Panc1 (cell line): Measurements from ENCODE around the gene SHISA9. TPM values are rescaled to one million over a fixed set of nuclear protein-coding genes. Genes with fewer than 3 reads are reported as not detected.

Source experiments
- ATAC-seq: fragments of 200-7000 bp; cut with Tn5 transposase; 2 replicates; pipeline ENCODE4 v1.9.1; 2020; ENCODE audit warnings: mild to moderate bottlenecking, moderate library complexity
- BruUV-seq: library from RNA; stranded (reverse); fragments of 400-500 nt; replicated peaks from 2 replicates; lab custom pipeline; 2021; lab: Mats Ljungman, UMichigan
- CTCF ChIA-PET: fragments of 300-600 bp; sonication (Branson Sonifier 250); formaldehyde crosslinking; loops from one replicate; lab custom pipeline; 2022; ENCODE audit warnings: antibody characterized with exemption; lab: Charles Lee
- POLR2A ChIA-PET: fragments of 300-600 bp; sonication (Branson Sonifier 250); formaldehyde crosslinking; loops from one replicate; lab custom pipeline; 2022; ENCODE audit warnings: antibody characterized with exemption; lab: Charles Lee
- DNase-seq: peaks from one replicate; pipeline ENCODE4 v3.0.0-alpha.2; 2010; ENCODE audit warnings: low read depth, low spot score
- H3K27ac ChIP-seq: 2 replicates; pipeline ENCODE4 v1.5.1; 2011; ENCODE audit warnings: mild to moderate bottlenecking, low read length, inconsistent platforms
- H3K27me3 ChIP-seq: fragments of 200-500 bp; sonication (Bioruptor generic); 2 replicates; pipeline ENCODE4 v1.6.0; 2014; ENCODE audit warnings: low read length, inconsistent platforms; ENCODE audit not compliant: control insufficient read depth, insufficient read depth
- H3K36me3 ChIP-seq: fragments of 200-500 bp; sonication (Bioruptor generic); 2 replicates; pipeline ENCODE4 v1.5.1; 2014; ENCODE audit warnings: inconsistent platforms, mild to moderate bottlenecking, low read length, moderate library complexity; ENCODE audit not compliant: control insufficient read depth, insufficient read depth
- H3K4me1 ChIP-seq: 2 replicates; pipeline ENCODE4 v1.5.1; 2011; ENCODE audit warnings: inconsistent platforms, mild to moderate bottlenecking, low read length, moderate library complexity; ENCODE audit not compliant: control insufficient read depth, insufficient read depth
- H3K4me3 ChIP-seq, 2 experiments: 2 replicates each; pipeline ENCODE4 v1.5.1; 2011 to 2012; ENCODE audit warnings: low read depth in 2 of 2, low read length in 2 of 2, mild to moderate bottlenecking in 2 of 2, inconsistent platforms in 1 of 2, moderate library complexity in 1 of 2
- H3K9me3 ChIP-seq: fragments of 200-500 bp; sonication (Bioruptor generic); 2 replicates; pipeline ENCODE4 v1.5.1; 2014; ENCODE audit warnings: low read depth, mild to moderate bottlenecking, inconsistent platforms, low read length, moderate library complexity; ENCODE audit not compliant: control insufficient read depth, insufficient read depth
- POLR2AphosphoS5 ChIP-seq: IDR thresholded peaks from 2 replicates; pipeline ENCODE4 v1.6.1; 2012; ENCODE audit warnings: mild to moderate bottlenecking, low read depth, low read length, moderate library complexity
- SIN3A ChIP-seq: IDR thresholded peaks from 2 replicates; pipeline ENCODE4 v1.6.1; 2012; ENCODE audit warnings: low read depth, mild to moderate bottlenecking, low read length, moderate library complexity, borderline replicate concordance; ENCODE audit not compliant: insufficient read depth
- TCF7L2 ChIP-seq: IDR thresholded peaks from 2 replicates; pipeline ENCODE4 v1.6.1; 2011; ENCODE audit warnings: mild to moderate bottlenecking, low read depth, low read length, inconsistent platforms
- in situ Hi-C: cut with HindIII; loops from 2 replicates; pipeline ENCODE4 v1.10.0; 2016; ENCODE audit warnings: low sequenced_read_pairs, low pct_unique_long_range_greater_than_20kb
- intact Hi-C: fragments of 100-400 bp; cut with micrococcal nuclease; formaldehyde crosslinking; loops from one replicate; pipeline ENCODE4 v1.10.0; 2022; ENCODE audit not compliant: unreplicated experiment
- total RNA-seq: library from RNA; stranded (reverse); gene quantifications from one replicate; pipeline ENCODE4 v1.2.1, GENCODE V29; 2021; ENCODE audit not compliant: unreplicated experiment
- TF ChIP-seq, protein P1 (sequence below): fragments of 450-650 bp; IDR thresholded peaks from 2 replicates; pipeline ENCODE4 v1.5.1; 2017; ENCODE audit warnings: mild to moderate bottlenecking
- TF ChIP-seq, protein P2 (sequence below), 2 experiments: IDR thresholded peaks; 2 replicates each; pipeline ENCODE4 v1.6.1; 2011 to 2012; ENCODE audit warnings: low read depth in 2 of 2, control low read depth in 1 of 2, low read length in 1 of 2, mild to moderate bottlenecking in 1 of 2, moderate library complexity in 1 of 2; ENCODE audit not compliant: insufficient read depth in 1 of 2

The SHISA9 gene
- total RNA-seq, 1 experiment from 2014 or later = 0.10 TPM

DNA sequence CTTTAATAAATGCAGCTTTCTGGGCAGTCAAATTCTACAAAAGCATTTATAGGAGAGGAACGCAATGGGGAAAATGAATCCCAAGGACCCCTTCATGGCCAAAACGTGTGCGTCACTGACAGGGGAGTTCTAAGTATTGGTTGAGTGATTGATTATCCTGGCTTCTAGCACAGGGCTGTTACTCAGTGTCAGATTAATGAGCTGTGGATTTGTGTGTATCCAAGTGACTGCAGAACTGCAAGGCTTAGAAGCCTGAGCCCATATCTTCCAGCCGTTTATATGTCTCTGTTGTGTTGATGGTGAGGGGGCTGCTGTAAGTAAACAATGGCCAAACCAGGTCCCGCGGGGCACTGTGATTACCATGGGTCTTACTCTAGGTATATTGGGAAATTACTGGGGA, 129.4 kb downstream of the SHISA9 start:
- Histone ChIP-seq H3K27ac (no peak overlapping the region), H3K4me1 (no peaks in the 10 kb centered on the region), H3K4me3 (no peak overlapping the region), H3K9me3 (no peaks in the 10 kb centered on the region), H3K27me3 (no peaks in the 10 kb centered on the region; the same call in 1 of the 2 replicates), H3K36me3 (no peaks in the 10 kb centered on the region)
- no peak for DNase-seq
- ChIA-PET POLR2A (interaction anchor here (0.7 kb wide), 1 partner anchor 1744 kb away, joined by 7 read pairs; no protein-coding TSS in a partner anchor), CTCF (no interaction called here)
- no peak for ATAC-seq
- intact Hi-C loops (no loop called here), in situ Hi-C loops (no loop called here)
- TF ChIP-seq TCF7L2 = no peak
- TF ChIP-seq, protein P1, sequence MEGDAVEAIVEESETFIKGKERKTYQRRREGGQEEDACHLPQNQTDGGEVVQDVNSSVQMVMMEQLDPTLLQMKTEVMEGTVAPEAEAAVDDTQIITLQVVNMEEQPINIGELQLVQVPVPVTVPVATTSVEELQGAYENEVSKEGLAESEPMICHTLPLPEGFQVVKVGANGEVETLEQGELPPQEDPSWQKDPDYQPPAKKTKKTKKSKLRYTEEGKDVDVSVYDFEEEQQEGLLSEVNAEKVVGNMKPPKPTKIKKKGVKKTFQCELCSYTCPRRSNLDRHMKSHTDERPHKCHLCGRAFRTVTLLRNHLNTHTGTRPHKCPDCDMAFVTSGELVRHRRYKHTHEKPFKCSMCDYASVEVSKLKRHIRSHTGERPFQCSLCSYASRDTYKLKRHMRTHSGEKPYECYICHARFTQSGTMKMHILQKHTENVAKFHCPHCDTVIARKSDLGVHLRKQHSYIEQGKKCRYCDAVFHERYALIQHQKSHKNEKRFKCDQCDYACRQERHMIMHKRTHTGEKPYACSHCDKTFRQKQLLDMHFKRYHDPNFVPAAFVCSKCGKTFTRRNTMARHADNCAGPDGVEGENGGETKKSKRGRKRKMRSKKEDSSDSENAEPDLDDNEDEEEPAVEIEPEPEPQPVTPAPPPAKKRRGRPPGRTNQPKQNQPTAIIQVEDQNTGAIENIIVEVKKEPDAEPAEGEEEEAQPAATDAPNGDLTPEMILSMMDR = no peak
- no peak for TF ChIP-seq SIN3A
- TF ChIP-seq POLR2AphosphoS5 = no peak
- TF ChIP-seq, protein P2, sequence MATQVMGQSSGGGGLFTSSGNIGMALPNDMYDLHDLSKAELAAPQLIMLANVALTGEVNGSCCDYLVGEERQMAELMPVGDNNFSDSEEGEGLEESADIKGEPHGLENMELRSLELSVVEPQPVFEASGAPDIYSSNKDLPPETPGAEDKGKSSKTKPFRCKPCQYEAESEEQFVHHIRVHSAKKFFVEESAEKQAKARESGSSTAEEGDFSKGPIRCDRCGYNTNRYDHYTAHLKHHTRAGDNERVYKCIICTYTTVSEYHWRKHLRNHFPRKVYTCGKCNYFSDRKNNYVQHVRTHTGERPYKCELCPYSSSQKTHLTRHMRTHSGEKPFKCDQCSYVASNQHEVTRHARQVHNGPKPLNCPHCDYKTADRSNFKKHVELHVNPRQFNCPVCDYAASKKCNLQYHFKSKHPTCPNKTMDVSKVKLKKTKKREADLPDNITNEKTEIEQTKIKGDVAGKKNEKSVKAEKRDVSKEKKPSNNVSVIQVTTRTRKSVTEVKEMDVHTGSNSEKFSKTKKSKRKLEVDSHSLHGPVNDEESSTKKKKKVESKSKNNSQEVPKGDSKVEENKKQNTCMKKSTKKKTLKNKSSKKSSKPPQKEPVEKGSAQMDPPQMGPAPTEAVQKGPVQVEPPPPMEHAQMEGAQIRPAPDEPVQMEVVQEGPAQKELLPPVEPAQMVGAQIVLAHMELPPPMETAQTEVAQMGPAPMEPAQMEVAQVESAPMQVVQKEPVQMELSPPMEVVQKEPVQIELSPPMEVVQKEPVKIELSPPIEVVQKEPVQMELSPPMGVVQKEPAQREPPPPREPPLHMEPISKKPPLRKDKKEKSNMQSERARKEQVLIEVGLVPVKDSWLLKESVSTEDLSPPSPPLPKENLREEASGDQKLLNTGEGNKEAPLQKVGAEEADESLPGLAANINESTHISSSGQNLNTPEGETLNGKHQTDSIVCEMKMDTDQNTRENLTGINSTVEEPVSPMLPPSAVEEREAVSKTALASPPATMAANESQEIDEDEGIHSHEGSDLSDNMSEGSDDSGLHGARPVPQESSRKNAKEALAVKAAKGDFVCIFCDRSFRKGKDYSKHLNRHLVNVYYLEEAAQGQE (IDR thresholded peaks at IDR 0.05; ENCODE audit: insufficient read depth in 1 of 2, low read depth in 2 of 2, low read length in 1 of 2) = no peak
- BruUV-seq = no TSS peak

DNA sequence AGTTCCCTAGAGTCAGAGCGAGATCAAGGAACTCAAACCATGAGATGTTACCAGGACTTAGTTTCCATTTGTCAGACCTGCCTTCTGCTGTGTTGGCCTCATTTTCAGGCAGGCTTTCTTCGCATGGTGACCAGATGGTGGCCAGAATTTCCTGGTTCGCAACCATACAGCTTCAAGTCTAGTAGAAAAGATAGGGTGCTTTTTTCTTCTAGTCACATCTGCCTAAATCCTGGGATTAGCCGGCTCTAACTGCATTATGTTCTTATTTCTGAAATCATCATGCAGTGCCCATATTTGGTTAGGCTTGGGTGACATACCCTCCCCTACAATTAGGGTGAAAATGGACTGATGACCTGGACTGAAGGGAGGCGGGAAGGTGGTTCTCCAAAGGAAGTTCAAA, 131.5 kb downstream of the SHISA9 start:
- no TSS peak for BruUV-seq
- ChIA-PET CTCF (no interaction called here), POLR2A (no interaction called here)
- Histone ChIP-seq H3K36me3 (no peaks in the 10 kb centered on the region), H3K27me3 (no peaks in the 10 kb centered on the region; the same call in 1 of the 2 replicates), H3K4me3 (no peak overlapping the region), H3K27ac (no peak overlapping the region), H3K4me1 (no peaks in the 10 kb centered on the region), H3K9me3 (no peaks in the 10 kb centered on the region)
- intact Hi-C loops (no loop called here), in situ Hi-C loops (no loop called here)
- no peak for ATAC-seq
- DNase-seq = no peak
- TF ChIP-seq TCF7L2 (no peak), POLR2AphosphoS5 (no peak), SIN3A (no peak)
- TF ChIP-seq, protein P1 = no peak
- TF ChIP-seq, protein P2 (IDR thresholded peaks at IDR 0.05; ENCODE audit: insufficient read depth in 1 of 2, low read depth in 2 of 2, low read length in 1 of 2) = no peak
